ENCODE results near the gene FGA.

FGA gene

GRCh38 chr4:154589296-154590197 is 995 bp downstream of the FGA start:
- Histone ChIP-seq H3K9me3 (ENCODE audit: insufficient read depth, low read length) (no peaks in the 10 kb centered on the region), H2AFZ (ENCODE audit: low read depth, low read length) (no peak overlapping the region), H3K36me3 (replicated peaks; ENCODE audit: low read depth, low read length) (no peaks in the 10 kb centered on the region), H3K79me2 (ENCODE audit: low read length) (no peaks in the 10 kb centered on the region), H3K9ac (ENCODE audit: low read length) (no peak overlapping the region), H3K4me2 (ENCODE audit: low read length) (no peak overlapping the region), H4K20me1 (ENCODE audit: insufficient read depth, low read length) (no peaks in the 10 kb centered on the region), H3K4me1 (ENCODE audit: low read length) (no peaks in the 10 kb centered on the region), H3K4me3 (ENCODE audit: low read length) (no peak overlapping the region), H3K27me3 (ENCODE audit: low read depth, low read length) (peaks cover 19% of the 10 kb centered on the region), H3K27ac (ENCODE audit: low read length) (no peak overlapping the region)
- no peak for TF ChIP-seq EZH2phosphoT487 (IDR thresholded peaks at IDR 0.05; ENCODE audit: low read depth)
- TF ChIP-seq CTCF (IDR thresholded peaks at IDR 0.05; ENCODE audit: low read depth, low read length) = no peak

- no peak overlapping the region for H3K27ac ChIP-seq (ENCODE audit: low read length)
- H3K9ac ChIP-seq (ENCODE audit: low read length) = no peak overlapping the region
- H3K36me3 ChIP-seq (replicated peaks; ENCODE audit: low read depth, low read length) = no peaks in the 10 kb centered on the region
- H4K20me1 ChIP-seq (ENCODE audit: insufficient read depth, low read length) = no peaks in the 10 kb centered on the region
- TF ChIP-seq CTCF (IDR thresholded peaks at IDR 0.05; ENCODE audit: low read depth, low read length) = no peak
- no peak for TF ChIP-seq EZH2phosphoT487 (IDR thresholded peaks at IDR 0.05; ENCODE audit: low read depth)
- H3K79me2 ChIP-seq (ENCODE audit: low read length) = no peaks in the 10 kb centered on the region
- H3K9me3 ChIP-seq (ENCODE audit: insufficient read depth, low read length) = no peaks in the 10 kb centered on the region
- no peak overlapping the region for H3K4me3 ChIP-seq (ENCODE audit: low read length)
- H2AFZ ChIP-seq (ENCODE audit: low read depth, low read length) = no peak overlapping the region
- H3K4me2 ChIP-seq (ENCODE audit: low read length) = no peak overlapping the region
- H3K4me1 ChIP-seq (ENCODE audit: low read length) = no peaks in the 10 kb centered on the region
- H3K27me3 ChIP-seq (ENCODE audit: low read depth, low read length) = peaks cover 19% of the 10 kb centered on the region
Measured at GRCh38 chr4:154588198-154588597, 2.3 kb downstream of the FGA start.

- Histone ChIP-seq H3K4me3 (ENCODE audit: low read length) (no peak overlapping the region), H3K27ac (ENCODE audit: low read length) (no peak overlapping the region), H3K4me1 (ENCODE audit: low read length) (no peaks in the 10 kb centered on the region), H4K20me1 (ENCODE audit: insufficient read depth, low read length) (no peaks in the 10 kb centered on the region), H2AFZ (ENCODE audit: low read depth, low read length) (no peak overlapping the region), H3K9me3 (ENCODE audit: insufficient read depth, low read length) (no peaks in the 10 kb centered on the region), H3K36me3 (replicated peaks; ENCODE audit: low read depth, low read length) (no peaks in the 10 kb centered on the region), H3K79me2 (ENCODE audit: low read length) (no peaks in the 10 kb centered on the region), H3K4me2 (ENCODE audit: low read length) (no peak overlapping the region), H3K27me3 (ENCODE audit: low read depth, low read length) (peaks cover 19% of the 10 kb centered on the region), H3K9ac (ENCODE audit: low read length) (no peak overlapping the region)
- TF ChIP-seq EZH2phosphoT487 (IDR thresholded peaks at IDR 0.05; ENCODE audit: low read depth) = no peak
- TF ChIP-seq CTCF (IDR thresholded peaks at IDR 0.05; ENCODE audit: low read depth, low read length) = no peak
Measured at GRCh38 chr4:154586296-154587033, 4.1 kb downstream of the FGA start.

GRCh38 chr4:154585369-154586018 is 5.0 kb downstream of the FGA start:
- Histone ChIP-seq H3K27ac (ENCODE audit: low read length) (no peak overlapping the region), H3K4me2 (ENCODE audit: low read length) (no peak overlapping the region), H2AFZ (ENCODE audit: low read depth, low read length) (no peak overlapping the region)

More at GRCh38 chr4:154585369-154586018, 5.0 kb downstream of the FGA start:
- H3K9ac ChIP-seq (ENCODE audit: low read length) = no peak overlapping the region
- TF ChIP-seq CTCF (IDR thresholded peaks at IDR 0.05; ENCODE audit: low read depth, low read length) = no peak
- TF ChIP-seq EZH2phosphoT487 (IDR thresholded peaks at IDR 0.05; ENCODE audit: low read depth) = no peak
- no peaks in the 10 kb centered on the region for H3K9me3 ChIP-seq (ENCODE audit: insufficient read depth, low read length)
- H3K4me1 ChIP-seq (ENCODE audit: low read length) = no peaks in the 10 kb centered on the region
- H3K4me3 ChIP-seq (ENCODE audit: low read length) = no peak overlapping the region
- H3K79me2 ChIP-seq (ENCODE audit: low read length) = no peaks in the 10 kb centered on the region
- peaks cover 19% of the 10 kb centered on the region for H3K27me3 ChIP-seq (ENCODE audit: low read depth, low read length)
- no peaks in the 10 kb centered on the region for H3K36me3 ChIP-seq (replicated peaks; ENCODE audit: low read depth, low read length)
- H4K20me1 ChIP-seq (ENCODE audit: insufficient read depth, low read length) = no peaks in the 10 kb centered on the region
